ENCODE measurements around the gene RBM8A. TPM values are rescaled to one million over a fixed set of nuclear protein-coding genes. Genes with fewer than 3 reads are reported as not detected.

Gene RBM8A
- total RNA-seq, 1 donor from 2014 or later, result 177 TPM

GRCh38 chr1:145908653-145909052 is 18.6 kb downstream of the RBM8A start:
- no peaks in the 10 kb centered on the region for H3K9me3 ChIP-seq (ENCODE audit: insufficient read depth, low read depth, low read length)
- H3K9ac ChIP-seq (ENCODE audit: low read length), result peak overlapping the region; percentile 31
- peaks cover 16% of the 10 kb centered on the region for H3K4me1 ChIP-seq (ENCODE audit: insufficient read depth, low read length)
- no peaks in the 10 kb centered on the region for H4K20me1 ChIP-seq (ENCODE audit: insufficient read depth, low read length)
- H3K36me3 Mint-ChIP-seq (ENCODE audit: low read depth, unreplicated experiment), result peaks cover 7% of the 10 kb centered on the region
- no peaks in the 10 kb centered on the region for H3K27me3 Mint-ChIP-seq (ENCODE audit: low read depth, unreplicated experiment)
- DNase-seq (ENCODE audit: low read depth) (no peak), FAIRE-seq (no peak)
- H3K4me1 Mint-ChIP-seq (ENCODE audit: low read depth, unreplicated experiment), result peaks cover 14% of the 10 kb centered on the region
- H2AFZ ChIP-seq (ENCODE audit: low read depth, low read length), result no peak overlapping the region
- H3K36me3 ChIP-seq (ENCODE audit: insufficient read depth, low read length), result peaks cover 14% of the 10 kb centered on the region
- peaks cover 4% of the 10 kb centered on the region for H3K79me2 ChIP-seq (ENCODE audit: insufficient read depth, low read length)
- peak overlapping the region; percentile 21 for H3K27ac ChIP-seq (ENCODE audit: low read depth, low read length)
- H3K27me3 ChIP-seq (ENCODE audit: insufficient read depth, low read length), result no peaks in the 10 kb centered on the region
- peak overlapping the region; percentile 58 for H3K4me2 ChIP-seq (ENCODE audit: low read length)
- no peak overlapping the region for H3K4me3 Mint-ChIP-seq (ENCODE audit: unreplicated experiment)
- H3K4me3 ChIP-seq (ENCODE audit: insufficient read depth, low read depth, low read length), result no peak overlapping the region
- TF ChIP-seq, protein P1, sequence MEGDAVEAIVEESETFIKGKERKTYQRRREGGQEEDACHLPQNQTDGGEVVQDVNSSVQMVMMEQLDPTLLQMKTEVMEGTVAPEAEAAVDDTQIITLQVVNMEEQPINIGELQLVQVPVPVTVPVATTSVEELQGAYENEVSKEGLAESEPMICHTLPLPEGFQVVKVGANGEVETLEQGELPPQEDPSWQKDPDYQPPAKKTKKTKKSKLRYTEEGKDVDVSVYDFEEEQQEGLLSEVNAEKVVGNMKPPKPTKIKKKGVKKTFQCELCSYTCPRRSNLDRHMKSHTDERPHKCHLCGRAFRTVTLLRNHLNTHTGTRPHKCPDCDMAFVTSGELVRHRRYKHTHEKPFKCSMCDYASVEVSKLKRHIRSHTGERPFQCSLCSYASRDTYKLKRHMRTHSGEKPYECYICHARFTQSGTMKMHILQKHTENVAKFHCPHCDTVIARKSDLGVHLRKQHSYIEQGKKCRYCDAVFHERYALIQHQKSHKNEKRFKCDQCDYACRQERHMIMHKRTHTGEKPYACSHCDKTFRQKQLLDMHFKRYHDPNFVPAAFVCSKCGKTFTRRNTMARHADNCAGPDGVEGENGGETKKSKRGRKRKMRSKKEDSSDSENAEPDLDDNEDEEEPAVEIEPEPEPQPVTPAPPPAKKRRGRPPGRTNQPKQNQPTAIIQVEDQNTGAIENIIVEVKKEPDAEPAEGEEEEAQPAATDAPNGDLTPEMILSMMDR (IDR thresholded peaks at IDR 0.05; ENCODE audit: insufficient read depth, low read depth, low read length), result no peak
- TF ChIP-seq EZH2 (IDR thresholded peaks at IDR 0.05; ENCODE audit: insufficient read depth, low read length), result no peak
- H3K27ac Mint-ChIP-seq (ENCODE audit: unreplicated experiment), result no peak overlapping the region
- H3K9me3 Mint-ChIP-seq (ENCODE audit: unreplicated experiment), result no peaks in the 10 kb centered on the region

DNA sequence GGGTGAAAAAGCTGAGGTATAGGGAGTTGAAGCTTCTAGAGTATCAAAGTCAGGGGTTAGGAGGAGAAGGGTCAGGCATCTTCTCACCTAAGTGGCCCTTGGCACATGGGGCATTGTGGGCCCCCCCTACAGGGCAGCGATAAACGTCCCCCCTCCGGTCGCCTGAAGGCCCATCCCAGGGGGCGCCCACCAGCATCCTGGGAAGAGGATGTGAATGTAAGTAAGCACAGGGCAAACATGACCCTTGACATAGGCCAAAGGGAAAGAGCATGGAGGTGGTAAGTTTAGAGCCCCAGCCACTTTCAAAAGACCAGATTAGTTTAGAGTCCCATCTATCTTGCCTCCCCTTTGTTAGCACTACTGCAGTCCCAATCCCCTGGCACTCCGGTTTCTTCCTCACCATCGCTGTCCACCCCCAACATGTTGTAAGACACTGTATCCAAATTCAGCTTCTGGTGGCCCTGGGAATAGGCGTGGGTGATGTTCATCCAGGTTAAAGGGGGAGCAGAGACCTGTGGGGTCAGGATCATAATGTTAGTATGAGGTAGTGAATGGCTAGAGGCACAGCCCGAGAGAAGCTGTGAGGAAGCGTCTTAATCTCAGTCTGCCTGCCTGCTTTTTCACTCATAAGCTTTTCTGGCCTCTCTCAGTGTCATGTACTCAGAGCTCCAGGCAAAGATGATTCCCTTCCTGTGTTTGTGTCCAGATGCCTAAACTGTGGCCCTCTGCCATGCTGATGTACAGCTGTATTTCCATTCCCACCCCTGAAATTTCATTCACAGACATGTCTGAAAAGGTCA is 20.1 kb downstream of the RBM8A start:
- no peaks in the 10 kb centered on the region for H3K27me3 ChIP-seq (ENCODE audit: insufficient read depth, low read length)
- H3K79me2 ChIP-seq (ENCODE audit: insufficient read depth, low read length), result peaks cover 4% of the 10 kb centered on the region
- no peaks in the 10 kb centered on the region for H4K20me1 ChIP-seq (ENCODE audit: insufficient read depth, low read length)
- FAIRE-seq (no peak), DNase-seq (ENCODE audit: low read depth) (no peak)
- H3K4me3 ChIP-seq (ENCODE audit: insufficient read depth, low read depth, low read length), result no peak overlapping the region
- no peak overlapping the region for H3K4me2 ChIP-seq (ENCODE audit: low read length)
- no peak overlapping the region for H3K27ac Mint-ChIP-seq (ENCODE audit: unreplicated experiment)
- H3K36me3 ChIP-seq (ENCODE audit: insufficient read depth, low read length), result peaks cover 14% of the 10 kb centered on the region
- peaks cover 14% of the 10 kb centered on the region for H3K4me1 Mint-ChIP-seq (ENCODE audit: low read depth, unreplicated experiment)
- no peaks in the 10 kb centered on the region for H3K27me3 Mint-ChIP-seq (ENCODE audit: low read depth, unreplicated experiment)
- peaks cover 4% of the 10 kb centered on the region for H3K36me3 Mint-ChIP-seq (ENCODE audit: low read depth, unreplicated experiment)
- TF ChIP-seq, protein P1 (IDR thresholded peaks at IDR 0.05; ENCODE audit: insufficient read depth, low read depth, low read length), result no peak
- no peak for TF ChIP-seq EZH2 (IDR thresholded peaks at IDR 0.05; ENCODE audit: insufficient read depth, low read length)
- H3K9me3 ChIP-seq (ENCODE audit: insufficient read depth, low read depth, low read length), result no peaks in the 10 kb centered on the region
- no peak overlapping the region for H2AFZ ChIP-seq (ENCODE audit: low read depth, low read length)
- no peak overlapping the region for H3K27ac ChIP-seq (ENCODE audit: low read depth, low read length)
- H3K9me3 Mint-ChIP-seq (ENCODE audit: unreplicated experiment), result no peaks in the 10 kb centered on the region
- no peak overlapping the region for H3K9ac ChIP-seq (ENCODE audit: low read length)
- H3K4me3 Mint-ChIP-seq (ENCODE audit: unreplicated experiment), result no peak overlapping the region
- H3K4me1 ChIP-seq (ENCODE audit: insufficient read depth, low read length), result peaks cover 16% of the 10 kb centered on the region

Data from astrocyte (in vitro differentiated cells and primary cell).